ENCODE data around the gene OR2D2.
"Not testable (repeated sequence)": the region's sequence is repeated elsewhere in the genome, so short reads cannot be mapped to it uniquely, and the experiment has no call there.

The OR2D2 gene

GRCh38 chr11:6892400-6892799 lies at the start of gene OR2D2:
OR2D2 (minus strand) TSS chr11:6892500; CDS start chr11:6892500, 0 bp downstream.
- H3K9me3 Mint-ChIP-seq = no peaks in the 10 kb centered on the region
- H3K27me3 Mint-ChIP-seq = peaks cover 18% of the 10 kb centered on the region
- H3K4me3 Mint-ChIP-seq = no peak within 1 kb of the TSS
- H3K27ac Mint-ChIP-seq = no peak within 1 kb of the TSS
- no peaks in the 10 kb centered on the region for H3K36me3 Mint-ChIP-seq
- peaks cover 5% of the 10 kb centered on the region for H3K4me1 Mint-ChIP-seq
- ATAC-seq = no peak

- Mint-ChIP-seq H3K36me3 (no peaks in the 10 kb centered on the region), H3K4me3 (no peak overlapping the region), H3K4me1 (no peaks in the 10 kb centered on the region), H3K27ac (no peak overlapping the region), H3K27me3 (no peaks in the 10 kb centered on the region), H3K9me3 (no peaks in the 10 kb centered on the region)
- no peak for ATAC-seq
Measured at GRCh38 chr11:6941970-6942369, 49.7 kb upstream of the OR2D2 start.

- no peak overlapping the region for H3K4me3 Mint-ChIP-seq
- peaks cover 9% of the 10 kb centered on the region for H3K27me3 Mint-ChIP-seq
- H3K9me3 Mint-ChIP-seq = no peaks in the 10 kb centered on the region
- ATAC-seq = no peak
- H3K4me1 Mint-ChIP-seq = peaks cover 8% of the 10 kb centered on the region
- no peak overlapping the region for H3K27ac Mint-ChIP-seq
- peaks cover 17% of the 10 kb centered on the region for H3K36me3 Mint-ChIP-seq
Measured at GRCh38 chr11:6932145-6932544, 39.8 kb upstream of the OR2D2 start.

GRCh38 chr11:6931146-6931713 lies 38.9 kb upstream of the OR2D2 start:
- no peak for ATAC-seq
- H3K27ac Mint-ChIP-seq = no peak overlapping the region
- peaks cover 17% of the 10 kb centered on the region for H3K36me3 Mint-ChIP-seq
- H3K27me3 Mint-ChIP-seq = peaks cover 9% of the 10 kb centered on the region
- H3K4me1 Mint-ChIP-seq = peaks cover 16% of the 10 kb centered on the region
- no peaks in the 10 kb centered on the region for H3K9me3 Mint-ChIP-seq
- H3K4me3 Mint-ChIP-seq = no peak overlapping the region

GRCh38 chr11:6928916-6929315 lies 36.6 kb upstream of the OR2D2 start:
- Mint-ChIP-seq H3K4me3 (no peak overlapping the region), H3K36me3 (peaks cover 6% of the 10 kb centered on the region), H3K27me3 (peaks cover 15% of the 10 kb centered on the region), H3K27ac (no peak overlapping the region), H3K4me1 (peaks cover 22% of the 10 kb centered on the region), H3K9me3 (no peaks in the 10 kb centered on the region)
- ATAC-seq = no peak

- ATAC-seq = peak; percentile 85
- no peaks in the 10 kb centered on the region for H3K9me3 Mint-ChIP-seq
- H3K27ac Mint-ChIP-seq = peak overlapping the region; percentile 71
- no peaks in the 10 kb centered on the region for H3K36me3 Mint-ChIP-seq
- peaks cover 6% of the 10 kb centered on the region for H3K27me3 Mint-ChIP-seq
- H3K4me1 Mint-ChIP-seq = peaks cover 22% of the 10 kb centered on the region
- peak overlapping the region; percentile 90 for H3K4me3 Mint-ChIP-seq
Measured at GRCh38 chr11:6927030-6927617, 34.8 kb upstream of the OR2D2 start.

- peak; percentile 58 for ATAC-seq
- Mint-ChIP-seq H3K36me3 (no peaks in the 10 kb centered on the region), H3K27ac (peak within 1 kb of the TSS; percentile 71), H3K4me1 (peaks cover 22% of the 10 kb centered on the region), H3K27me3 (peaks cover 6% of the 10 kb centered on the region), H3K4me3 (peak within 1 kb of the TSS; percentile 90), H3K9me3 (no peaks in the 10 kb centered on the region)
Measured at GRCh38 chr11:6926208-6927029, 34.1 kb upstream of the OR2D2 start, which contains the start of gene ZNF215. ZNF215 (plus strand) TSS chr11:6926426; CDS start chr11:6932273, 5,847 bp downstream.

- peaks cover 6% of the 10 kb centered on the region for H3K27me3 Mint-ChIP-seq
- no peaks in the 10 kb centered on the region for H3K36me3 Mint-ChIP-seq
- no peaks in the 10 kb centered on the region for H3K9me3 Mint-ChIP-seq
- H3K4me3 Mint-ChIP-seq = peak overlapping the region; percentile 90
- H3K4me1 Mint-ChIP-seq = peaks cover 22% of the 10 kb centered on the region
- ATAC-seq = no peak
- H3K27ac Mint-ChIP-seq = peak overlapping the region; percentile 71
Measured at GRCh38 chr11:6925636-6926207, 33.4 kb upstream of the OR2D2 start.

GRCh38 chr11:6925007-6925577 lies 32.8 kb upstream of the OR2D2 start:
- Mint-ChIP-seq H3K36me3 (no peaks in the 10 kb centered on the region), H3K27ac (no peak overlapping the region), H3K4me3 (no peak overlapping the region), H3K27me3 (peaks cover 6% of the 10 kb centered on the region), H3K4me1 (peaks cover 22% of the 10 kb centered on the region), H3K9me3 (no peaks in the 10 kb centered on the region)
- ATAC-seq = no peak

- Mint-ChIP-seq H3K27me3 (peaks cover 6% of the 10 kb centered on the region), H3K4me1 (peaks cover 2% of the 10 kb centered on the region), H3K4me3 (no peak within 1 kb of the TSS), H3K27ac (no peak within 1 kb of the TSS), H3K9me3 (peaks cover 2% of the 10 kb centered on the region), H3K36me3 (no peaks in the 10 kb centered on the region)
- no peak for ATAC-seq
Measured at GRCh38 chr11:6920702-6921101, 28.4 kb upstream of the OR2D2 start, which contains the start of gene OR2D3. OR2D3 (plus strand) TSS chr11:6921002; CDS start chr11:6921002, 0 bp downstream.

GRCh38 chr11:6919698-6920097 lies 27.4 kb upstream of the OR2D2 start:
- Mint-ChIP-seq H3K36me3 (no peaks in the 10 kb centered on the region), H3K9me3 (peaks cover 2% of the 10 kb centered on the region), H3K4me1 (no peaks in the 10 kb centered on the region), H3K27ac (no peak overlapping the region), H3K4me3 (no peak overlapping the region), H3K27me3 (peaks cover 2% of the 10 kb centered on the region)
- ATAC-seq = no peak

GRCh38 chr11:6911948-6912347 lies 19.6 kb upstream of the OR2D2 start:
- ATAC-seq = no peak
- no peaks in the 10 kb centered on the region for H3K36me3 Mint-ChIP-seq
- H3K4me3 Mint-ChIP-seq = no peak overlapping the region
- H3K9me3 Mint-ChIP-seq = no peaks in the 10 kb centered on the region
- no peaks in the 10 kb centered on the region for H3K27me3 Mint-ChIP-seq
- no peaks in the 10 kb centered on the region for H3K4me1 Mint-ChIP-seq
- no peak overlapping the region for H3K27ac Mint-ChIP-seq

GRCh38 chr11:6911378-6911777 lies 19.1 kb upstream of the OR2D2 start:
- ATAC-seq = no peak
- H3K9me3 Mint-ChIP-seq = no peaks in the 10 kb centered on the region
- no peaks in the 10 kb centered on the region for H3K27me3 Mint-ChIP-seq
- H3K4me3 Mint-ChIP-seq = no peak overlapping the region
- no peaks in the 10 kb centered on the region for H3K4me1 Mint-ChIP-seq
- no peak overlapping the region for H3K27ac Mint-ChIP-seq
- H3K36me3 Mint-ChIP-seq = no peaks in the 10 kb centered on the region

GRCh38 chr11:6904804-6905203 lies 12.5 kb upstream of the OR2D2 start:
- H3K27me3 Mint-ChIP-seq = peaks cover 19% of the 10 kb centered on the region
- H3K36me3 Mint-ChIP-seq, ATAC-seq, H3K4me1 Mint-ChIP-seq, H3K27ac Mint-ChIP-seq, H3K4me3 Mint-ChIP-seq, H3K9me3 Mint-ChIP-seq: not testable (repeated sequence)

GRCh38 chr11:6900327-6900999 lies 8.2 kb upstream of the OR2D2 start:
- Mint-ChIP-seq H3K4me1 (no peaks in the 10 kb centered on the region), H3K4me3 (no peak overlapping the region), H3K9me3 (no peaks in the 10 kb centered on the region), H3K36me3 (no peaks in the 10 kb centered on the region), H3K27me3 (peaks cover 21% of the 10 kb centered on the region), H3K27ac (no peak overlapping the region)
- no peak for ATAC-seq

Measured in stimulated activated memory B cell treated with anti-CD40 and anti-IgM and Interleukin-4, amounts not matched to agents 10 μg/mL and 1 μg/mL and 100 μg/mL, for 72 hours (primary cell).